ENCODE data around the gene ENG. TPM values are rescaled to one million over a fixed set of nuclear protein-coding genes. Genes with fewer than 3 reads are reported as not detected.

ENG gene
- total and polyA plus RNA-seq, 2 of the 4 experiments (the other 2 are of a cell fraction), result 3.6 to 83.3 TPM

GRCh38 chr9:127780126-127780885 is 74.2 kb downstream of the ENG start:
- ATAC-seq (ENCODE audit: low read depth) (no peak), DNase-seq (no peak)
- dilution Hi-C loops (cut with HindIII; ENCODE audit: low sequenced_read_pairs, unreplicated experiment) (no loop called here), intact Hi-C loops (cut with micrococcal nuclease) (no loop called here), in situ Hi-C loops (cut with MboI; ENCODE audit: low sequenced_read_pairs) (loop anchor here (5.0 kb wide), 1 partner anchor 43 kb away; the partner anchor contains the start of gene TOR2A)
- Histone ChIP-seq H3K27ac (ENCODE audit: insufficient read depth, low read length) (no peak overlapping the region), H3K9me1 (ENCODE audit: insufficient read depth, low read length) (no peaks in the 10 kb centered on the region), H3K4me1 (ENCODE audit: control insufficient read depth, insufficient read depth, low read length) (no peaks in the 10 kb centered on the region), H3K27me3 (ENCODE audit: control insufficient read depth, insufficient read depth, low read length) (peaks cover 8% of the 10 kb centered on the region; the same call in 1 of the 2 replicates), H3K4me2 (ENCODE audit: low read depth, low read length) (no peak overlapping the region), H2BK20ac (ENCODE audit: low read depth, low read length) (no peak overlapping the region), H2BK120ac (ENCODE audit: low read depth, low read length) (no peak overlapping the region), H3K18ac (ENCODE audit: low read depth, low read length) (no peak overlapping the region), H2AFZ (replicated peaks; ENCODE audit: low read length, poor library complexity) (no peak overlapping the region), H2AK9ac (replicated peaks; ENCODE audit: low read depth, low read length, poor library complexity) (no peak overlapping the region), H3K4me3 (ENCODE audit: insufficient read depth, low read depth, low read length) (no peak overlapping the region), H3K56ac (ENCODE audit: extremely low read depth, insufficient read depth, low read length) (no peak overlapping the region), H3K14ac (replicated peaks; ENCODE audit: low read depth, low read length) (no peak overlapping the region), H4K91ac (ENCODE audit: insufficient read depth, low read depth, low read length) (no peak overlapping the region), H3K36me3 (ENCODE audit: control insufficient read depth, insufficient read depth, low read length) (no peaks in the 10 kb centered on the region), H3K4ac (ENCODE audit: low read depth, low read length) (no peak overlapping the region), H2BK5ac (ENCODE audit: low read depth, low read length, poor library complexity, severe bottlenecking) (no peak overlapping the region), H3K9me3 (ENCODE audit: control insufficient read depth, insufficient read depth, low read length) (no peaks in the 10 kb centered on the region), H3K23ac (ENCODE audit: low read depth, low read length) (no peak overlapping the region), H4K8ac (ENCODE audit: low read depth in 2 of 2, low read length in 2 of 2) (no peak overlapping the region), H4K5ac (ENCODE audit: low read depth, low read length) (no peak overlapping the region), H2BK15ac (ENCODE audit: low read depth, low read length) (no peak overlapping the region), H2AK5ac (ENCODE audit: low read depth, low read length) (no peak overlapping the region), H3K9ac (ENCODE audit: low read depth, low read length) (no peak overlapping the region), H4K20me1 (ENCODE audit: insufficient read depth, low read length) (no peaks in the 10 kb centered on the region), H3K79me1 (ENCODE audit: low read depth in 1 of 2, low read length in 2 of 2) (no peaks in the 10 kb centered on the region)
- ChIA-PET POLR2A (ENCODE audit: unreplicated experiment) (no interaction called here), CTCF (no interaction called here)
- 51% methylated on average over 7 of the region's 20 CpGs; no CpG with 5 or more reads in 1 of the 2 experiments for WGBS, 2 experiments (ENCODE audit: extremely low coverage in 2 of 2, insufficient read length in 1 of 2)
- TF ChIP-seq CEBPB (IDR thresholded peaks at IDR 0.05; ENCODE audit: low read depth, low read length) (no peak), MXI1 (IDR thresholded peaks at IDR 0.05; ENCODE audit: borderline replicate concordance, low read depth, low read length) (no peak), RCOR1 (IDR thresholded peaks at IDR 0.05; ENCODE audit: insufficient replicate concordance, low read length) (no peak), BHLHE40 (IDR thresholded peaks at IDR 0.05; ENCODE audit: low read depth, low read length) (no peak), SMC3 (IDR thresholded peaks at IDR 0.05; ENCODE audit: low read depth, low read length) (no peak), FOS (IDR thresholded peaks at IDR 0.05; ENCODE audit: low read depth, low read length) (no peak), POLR2A (IDR thresholded peaks at IDR 0.05; ENCODE audit: low read depth, low read length) (no peak), RFX5 (IDR thresholded peaks at IDR 0.05; ENCODE audit: low read depth, low read length) (no peak), NFE2L2 (IDR thresholded peaks at IDR 0.05; ENCODE audit: low read depth, low read length) (no peak), ELK1 (IDR thresholded peaks at IDR 0.05; ENCODE audit: borderline replicate concordance, low read depth, low read length) (no peak), RAD21 (IDR thresholded peaks at IDR 0.05; ENCODE audit: low read length) (no peak), MAFK (IDR thresholded peaks at IDR 0.05; ENCODE audit: low read depth, low read length) (no peak), MAZ (IDR thresholded peaks at IDR 0.05; ENCODE audit: borderline replicate concordance, low read depth, low read length) (no peak)
- TF ChIP-seq, protein P1, sequence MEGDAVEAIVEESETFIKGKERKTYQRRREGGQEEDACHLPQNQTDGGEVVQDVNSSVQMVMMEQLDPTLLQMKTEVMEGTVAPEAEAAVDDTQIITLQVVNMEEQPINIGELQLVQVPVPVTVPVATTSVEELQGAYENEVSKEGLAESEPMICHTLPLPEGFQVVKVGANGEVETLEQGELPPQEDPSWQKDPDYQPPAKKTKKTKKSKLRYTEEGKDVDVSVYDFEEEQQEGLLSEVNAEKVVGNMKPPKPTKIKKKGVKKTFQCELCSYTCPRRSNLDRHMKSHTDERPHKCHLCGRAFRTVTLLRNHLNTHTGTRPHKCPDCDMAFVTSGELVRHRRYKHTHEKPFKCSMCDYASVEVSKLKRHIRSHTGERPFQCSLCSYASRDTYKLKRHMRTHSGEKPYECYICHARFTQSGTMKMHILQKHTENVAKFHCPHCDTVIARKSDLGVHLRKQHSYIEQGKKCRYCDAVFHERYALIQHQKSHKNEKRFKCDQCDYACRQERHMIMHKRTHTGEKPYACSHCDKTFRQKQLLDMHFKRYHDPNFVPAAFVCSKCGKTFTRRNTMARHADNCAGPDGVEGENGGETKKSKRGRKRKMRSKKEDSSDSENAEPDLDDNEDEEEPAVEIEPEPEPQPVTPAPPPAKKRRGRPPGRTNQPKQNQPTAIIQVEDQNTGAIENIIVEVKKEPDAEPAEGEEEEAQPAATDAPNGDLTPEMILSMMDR (conservative IDR thresholded peaks at IDR 0.05; ENCODE audit: low read depth, low read length), result no peak
- TF ChIP-seq, protein P2, sequence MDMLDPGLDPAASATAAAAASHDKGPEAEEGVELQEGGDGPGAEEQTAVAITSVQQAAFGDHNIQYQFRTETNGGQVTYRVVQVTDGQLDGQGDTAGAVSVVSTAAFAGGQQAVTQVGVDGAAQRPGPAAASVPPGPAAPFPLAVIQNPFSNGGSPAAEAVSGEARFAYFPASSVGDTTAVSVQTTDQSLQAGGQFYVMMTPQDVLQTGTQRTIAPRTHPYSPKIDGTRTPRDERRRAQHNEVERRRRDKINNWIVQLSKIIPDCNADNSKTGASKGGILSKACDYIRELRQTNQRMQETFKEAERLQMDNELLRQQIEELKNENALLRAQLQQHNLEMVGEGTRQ (IDR thresholded peaks at IDR 0.05; ENCODE audit: low read depth, low read length), result no peak
- no TSS peak for BruUV-seq (replicated peaks)
